ENCODE results near the gene ARPC5L. TPM values are rescaled to one million over a fixed set of nuclear protein-coding genes. Genes with fewer than 3 reads are reported as not detected.
A peak's percentile ranks its signal among the peaks of the same experiment; 100 is the strongest.

ARPC5L gene
- total and polyA plus RNA-seq, 9 of the 15 experiments (the other 6 are each of a cell fraction or from before 2014, with no cell fraction given): 25.4 to 113 (median 63.8) TPM

DNA sequence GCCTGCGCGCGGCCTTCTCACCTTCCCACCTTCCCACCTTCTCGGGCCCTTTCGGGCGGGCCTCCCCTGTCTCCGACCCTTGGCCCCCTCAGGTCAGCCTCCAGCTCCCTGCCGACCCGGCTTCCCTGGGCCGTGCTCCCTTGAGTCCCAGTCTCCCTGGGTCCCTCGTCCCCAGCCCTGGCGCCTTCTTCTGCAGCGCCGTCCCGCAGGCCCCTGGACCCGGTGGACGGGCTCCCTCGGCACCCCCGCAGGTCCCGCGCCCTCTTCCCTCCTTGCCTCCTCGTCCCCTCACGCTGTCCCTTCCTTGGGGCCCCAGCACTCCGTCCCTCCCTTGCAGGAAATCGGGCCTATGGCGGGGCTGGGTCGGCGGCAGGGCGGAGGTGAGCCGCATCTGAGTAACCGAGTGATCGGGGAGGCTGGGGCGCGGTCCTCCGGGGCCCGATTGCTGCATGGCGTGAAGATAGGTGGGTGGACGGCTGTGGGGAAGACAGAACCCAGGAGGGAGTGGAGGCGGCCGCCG, 7.6 kb downstream of the ARPC5L start (continued):
- TF ChIP-seq BHLHE40 (IDR thresholded peaks at IDR 0.05; ENCODE audit: low read length): no peak
- TF ChIP-seq CHD1 (IDR thresholded peaks at IDR 0.05; ENCODE audit: low read length): peak; percentile 27
- TF ChIP-seq NFYB (IDR thresholded peaks at IDR 0.05; ENCODE audit: extremely low read depth, insufficient read length): no peak
- no peak for TF ChIP-seq KDM4B (IDR thresholded peaks at IDR 0.05; ENCODE audit: borderline replicate concordance in 2 of 2, low read depth in 1 of 2)
- TF ChIP-seq ETV6 (IDR thresholded peaks at IDR 0.05; ENCODE audit: borderline replicate concordance in 1 of 2, low read depth in 2 of 2, low read length in 1 of 2): no peak
- TF ChIP-seq ETV6 (CRISPR knock-in tag; IDR thresholded peaks at IDR 0.05; ENCODE audit: borderline replicate concordance): 0 out of 2 replicates have a peak, but pooled peaks have one; percentile 48
- 0 out of 2 replicates have a peak, but pooled peaks have one; percentile 5 for TF ChIP-seq ZFPM2 (CRISPR knock-in tag; IDR thresholded peaks at IDR 0.05)
- peak; percentile 40; the same call in 1 of the 2 replicates for TF ChIP-seq ZNF224 (CRISPR knock-in tag; IDR thresholded peaks at IDR 0.05)
- TF ChIP-seq, protein P1, sequence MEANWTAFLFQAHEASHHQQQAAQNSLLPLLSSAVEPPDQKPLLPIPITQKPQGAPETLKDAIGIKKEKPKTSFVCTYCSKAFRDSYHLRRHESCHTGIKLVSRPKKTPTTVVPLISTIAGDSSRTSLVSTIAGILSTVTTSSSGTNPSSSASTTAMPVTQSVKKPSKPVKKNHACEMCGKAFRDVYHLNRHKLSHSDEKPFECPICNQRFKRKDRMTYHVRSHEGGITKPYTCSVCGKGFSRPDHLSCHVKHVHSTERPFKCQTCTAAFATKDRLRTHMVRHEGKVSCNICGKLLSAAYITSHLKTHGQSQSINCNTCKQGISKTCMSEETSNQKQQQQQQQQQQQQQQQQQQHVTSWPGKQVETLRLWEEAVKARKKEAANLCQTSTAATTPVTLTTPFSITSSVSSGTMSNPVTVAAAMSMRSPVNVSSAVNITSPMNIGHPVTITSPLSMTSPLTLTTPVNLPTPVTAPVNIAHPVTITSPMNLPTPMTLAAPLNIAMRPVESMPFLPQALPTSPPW (CRISPR knock-in tag; IDR thresholded peaks at IDR 0.05): no peak
- TF ChIP-seq ZNF124 (CRISPR knock-in tag; IDR thresholded peaks at IDR 0.05): no peak
- TF ChIP-seq, protein P2, sequence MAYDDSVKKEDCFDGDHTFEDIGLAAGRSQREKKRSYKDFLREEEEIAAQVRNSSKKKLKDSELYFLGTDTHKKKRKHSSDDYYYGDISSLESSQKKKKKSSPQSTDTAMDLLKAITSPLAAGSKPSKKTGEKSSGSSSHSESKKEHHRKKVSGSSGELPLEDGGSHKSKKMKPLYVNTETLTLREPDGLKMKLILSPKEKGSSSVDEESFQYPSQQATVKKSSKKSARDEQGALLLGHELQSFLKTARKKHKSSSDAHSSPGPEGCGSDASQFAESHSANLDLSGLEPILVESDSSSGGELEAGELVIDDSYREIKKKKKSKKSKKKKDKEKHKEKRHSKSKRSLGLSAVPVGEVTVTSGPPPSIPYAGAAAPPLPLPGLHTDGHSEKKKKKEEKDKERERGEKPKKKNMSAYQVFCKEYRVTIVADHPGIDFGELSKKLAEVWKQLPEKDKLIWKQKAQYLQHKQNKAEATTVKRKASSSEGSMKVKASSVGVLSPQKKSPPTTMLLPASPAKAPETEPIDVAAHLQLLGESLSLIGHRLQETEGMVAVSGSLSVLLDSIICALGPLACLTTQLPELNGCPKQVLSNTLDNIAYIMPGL (CRISPR knock-in tag; IDR thresholded peaks at IDR 0.05): peak; percentile 82; the same call in 1 of the 2 replicates
- TF ChIP-seq ZBTB7A (IDR thresholded peaks at IDR 0.05; ENCODE audit: borderline replicate concordance, control insufficient read depth, low read depth, low read length): no peak
- no peak; the same call in 1 of the 2 replicates for TF ChIP-seq RNF2 (IDR thresholded peaks at IDR 0.05)
- TF ChIP-seq ZNF347 (CRISPR knock-in tag; IDR thresholded peaks at IDR 0.05; ENCODE audit: low read depth): no peak
- TF ChIP-seq, protein P3, sequence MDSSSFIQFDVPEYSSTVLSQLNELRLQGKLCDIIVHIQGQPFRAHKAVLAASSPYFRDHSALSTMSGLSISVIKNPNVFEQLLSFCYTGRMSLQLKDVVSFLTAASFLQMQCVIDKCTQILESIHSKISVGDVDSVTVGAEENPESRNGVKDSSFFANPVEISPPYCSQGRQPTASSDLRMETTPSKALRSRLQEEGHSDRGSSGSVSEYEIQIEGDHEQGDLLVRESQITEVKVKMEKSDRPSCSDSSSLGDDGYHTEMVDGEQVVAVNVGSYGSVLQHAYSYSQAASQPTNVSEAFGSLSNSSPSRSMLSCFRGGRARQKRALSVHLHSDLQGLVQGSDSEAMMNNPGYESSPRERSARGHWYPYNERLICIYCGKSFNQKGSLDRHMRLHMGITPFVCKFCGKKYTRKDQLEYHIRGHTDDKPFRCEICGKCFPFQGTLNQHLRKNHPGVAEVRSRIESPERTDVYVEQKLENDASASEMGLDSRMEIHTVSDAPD (CRISPR knock-in tag; IDR thresholded peaks at IDR 0.05): no peak
- peak; percentile 62; the same call in 1 of the 2 replicates for TF ChIP-seq FOXP1 (CRISPR knock-in tag; IDR thresholded peaks at IDR 0.05)
- TF ChIP-seq PHF21A (IDR thresholded peaks at IDR 0.05; ENCODE audit: borderline replicate concordance, low read depth): peak; percentile 95
- TF ChIP-seq, protein P4, sequence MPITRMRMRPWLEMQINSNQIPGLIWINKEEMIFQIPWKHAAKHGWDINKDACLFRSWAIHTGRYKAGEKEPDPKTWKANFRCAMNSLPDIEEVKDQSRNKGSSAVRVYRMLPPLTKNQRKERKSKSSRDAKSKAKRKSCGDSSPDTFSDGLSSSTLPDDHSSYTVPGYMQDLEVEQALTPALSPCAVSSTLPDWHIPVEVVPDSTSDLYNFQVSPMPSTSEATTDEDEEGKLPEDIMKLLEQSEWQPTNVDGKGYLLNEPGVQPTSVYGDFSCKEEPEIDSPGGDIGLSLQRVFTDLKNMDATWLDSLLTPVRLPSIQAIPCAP (CRISPR knock-in tag; IDR thresholded peaks at IDR 0.05; ENCODE audit: borderline replicate concordance): no peak
- no peak for TF ChIP-seq SP2 (IDR thresholded peaks at IDR 0.05; ENCODE audit: extremely low read depth, low read depth, low read length, poor library complexity, severe bottlenecking)
- no peak for TF ChIP-seq ZNF586 (CRISPR knock-in tag; conservative IDR thresholded peaks at IDR 0.05)
- no peak for TF ChIP-seq RBM34 (IDR thresholded peaks at IDR 0.05; ENCODE audit: borderline replicate concordance, insufficient read depth, low read length)
- TF ChIP-seq ZNF75A (CRISPR knock-in tag; IDR thresholded peaks at IDR 0.05): no peak
- TF ChIP-seq TOE1 (IDR thresholded peaks at IDR 0.05; ENCODE audit: borderline replicate concordance): no peak
- TF ChIP-seq TOE1 (CRISPR knock-in tag; IDR thresholded peaks at IDR 0.05; ENCODE audit: borderline replicate concordance, low read depth): no peak
